Left lobe of liver (tissue), 2 donors: ENCODE results near the gene ABHD8. TPM values are rescaled to one million over a fixed set of nuclear protein-coding genes. Genes with fewer than 3 reads are reported as not detected.

ENCODE experiments used
- ATAC-seq: fragments of 200-7000 bp; cut with Tn5 transposase; one replicate; pipeline ENCODE4 v1.9.1; 2020; ENCODE audit warnings: mild to moderate bottlenecking, moderate library complexity
- DNase-seq: peaks from one replicate; pipeline ENCODE4 v3.0.0-alpha.2; 2020; ENCODE audit warnings: low spot score
- total RNA-seq: library from RNA; stranded (reverse); gene quantifications from one replicate; pipeline ENCODE4 v1.2.1, GENCODE V29; 2021
- donor health status: DM: no; HTN: no; CAD: no; lungs with moderate emphysema.
- donor health status: DM: no; HTN: yes; CAD: no.

The ABHD8 gene
- total RNA-seq, 1 donor from 2014 or later, result 18.4 TPM

DNA sequence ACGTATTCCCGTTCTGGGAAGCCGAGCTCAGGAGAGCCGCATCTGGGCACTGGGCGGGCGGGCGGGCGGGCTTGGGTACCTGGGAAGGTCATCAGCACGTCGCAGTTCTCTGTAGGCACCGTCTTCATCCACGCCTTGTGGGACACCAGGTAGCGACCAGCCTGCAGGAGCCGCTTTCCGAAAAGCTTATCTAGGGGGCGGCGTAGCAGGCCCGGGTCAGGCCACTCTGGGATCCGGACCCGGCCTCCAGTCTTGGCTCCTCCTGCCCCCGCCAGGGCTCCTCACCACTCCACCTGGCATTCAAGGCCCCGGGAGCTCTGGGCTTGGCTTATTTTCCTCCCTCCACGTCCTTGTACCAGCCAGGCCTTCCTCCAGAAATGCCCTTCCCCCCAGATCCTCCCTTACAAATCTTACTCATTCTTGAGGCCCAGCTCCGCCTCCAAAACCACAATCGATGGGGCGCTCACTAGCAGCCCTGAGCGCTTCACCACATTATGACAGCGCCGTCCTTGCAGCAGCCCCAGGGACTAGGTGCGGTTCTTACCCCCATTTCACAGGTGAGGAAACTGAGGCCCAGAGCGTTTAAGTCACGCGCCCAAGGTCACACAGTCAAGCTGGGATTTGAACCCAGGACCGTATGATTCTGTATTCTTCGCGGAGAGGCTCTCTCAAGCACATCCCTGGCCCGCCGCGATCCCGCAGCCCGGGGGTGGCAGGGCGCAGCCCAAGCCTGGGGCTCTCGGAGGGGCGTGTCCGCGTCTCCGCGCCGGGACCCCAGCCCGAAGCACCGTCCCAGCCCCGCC lies 30.6 kb upstream of the ABHD8 start:
- DNase-seq (no peak), ATAC-seq (no peak)

- no peak for ATAC-seq
- DNase-seq, result no peak
These were observed 29.7 kb upstream of the ABHD8 start for GRCh38 chr19:17332677-17333581.

GRCh38 chr19:17332360-17332676 lies 29.1 kb upstream of the ABHD8 start:
- ATAC-seq (no peak), DNase-seq (no peak)

GRCh38 chr19:17331045-17331558 lies 27.9 kb upstream of the ABHD8 start:
- DNase-seq (no peak), ATAC-seq (no peak)

- ATAC-seq (no peak), DNase-seq (no peak)
These were observed 27.2 kb upstream of the ABHD8 start for GRCh38 chr19:17330262-17331044.

GRCh38 chr19:17329366-17330261 lies 26.4 kb upstream of the ABHD8 start:
- ATAC-seq (no peak), DNase-seq (no peak)

- DNase-seq, result no peak
- ATAC-seq, result no peak
These were observed 25.5 kb upstream of the ABHD8 start for GRCh38 chr19:17328517-17329365.

DNA sequence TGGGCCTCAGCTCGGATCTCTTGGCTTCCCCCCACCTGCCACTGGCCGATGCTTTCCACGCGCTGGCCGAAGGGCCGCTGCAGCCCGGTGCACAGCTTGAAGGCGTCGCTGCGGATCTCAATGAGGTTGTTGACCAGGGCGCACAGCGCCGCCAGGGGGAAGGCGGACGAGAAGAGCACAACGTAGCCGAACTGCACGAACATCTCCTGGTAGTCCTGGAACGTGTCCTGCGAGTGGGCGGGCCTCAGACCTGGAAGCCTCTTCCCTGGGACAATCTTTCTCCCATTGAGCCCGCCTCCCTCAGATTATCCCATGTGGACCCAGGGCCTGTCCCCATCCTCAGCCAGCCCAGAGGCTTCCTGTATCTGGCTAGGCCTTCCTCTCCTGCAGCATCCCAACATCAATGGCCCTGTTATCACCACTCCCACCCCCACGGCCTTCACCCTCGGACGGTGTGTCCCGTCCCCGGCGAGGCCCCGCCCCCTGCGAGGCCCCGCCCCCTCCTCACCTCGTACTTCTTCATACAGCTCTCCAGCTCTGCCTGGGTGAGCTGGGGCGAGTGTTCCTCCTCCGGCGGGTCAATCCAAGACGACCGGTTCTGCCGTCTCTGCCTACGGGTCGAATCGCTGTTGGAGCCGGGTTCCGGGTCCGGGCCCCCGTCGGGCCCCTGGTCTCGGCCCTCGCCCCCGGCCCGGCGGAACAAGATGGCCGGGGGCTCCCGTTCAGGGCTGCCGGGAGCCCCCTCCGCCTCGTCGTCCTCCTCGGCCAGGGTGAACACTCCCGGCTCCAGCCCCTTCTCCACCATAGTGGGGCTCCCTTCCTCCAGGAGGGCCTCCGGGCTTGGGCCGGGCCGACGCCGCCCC lies 24.7 kb upstream of the ABHD8 start:
- ATAC-seq (peak; percentile 68), DNase-seq (no peak)

GRCh38 chr19:17327068-17327653 lies 23.9 kb upstream of the ABHD8 start:
- ATAC-seq, result no peak

DNA sequence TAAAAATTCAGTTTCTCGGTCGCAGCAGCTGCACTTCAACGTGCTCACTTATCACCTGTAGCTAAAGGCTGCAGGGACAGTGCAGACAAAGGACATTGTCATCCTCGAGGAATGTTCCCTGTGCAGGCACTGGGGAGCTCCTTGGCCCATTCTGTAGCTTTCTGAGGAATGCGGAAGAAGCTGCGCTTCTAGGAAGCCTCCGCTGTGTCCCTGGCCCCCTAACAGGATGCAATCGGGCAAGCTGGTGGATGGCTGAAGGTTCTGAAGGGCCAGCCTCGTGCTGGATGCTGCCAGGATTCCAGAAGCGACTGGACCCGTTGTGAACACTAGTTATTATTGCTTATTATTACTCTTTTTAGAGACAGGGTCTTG lies 23.4 kb upstream of the ABHD8 start:
- no peak for ATAC-seq

More at GRCh38 chr19:17327068-17327653, 23.9 kb upstream of the ABHD8 start:
- DNase-seq, result no peak

DNA sequence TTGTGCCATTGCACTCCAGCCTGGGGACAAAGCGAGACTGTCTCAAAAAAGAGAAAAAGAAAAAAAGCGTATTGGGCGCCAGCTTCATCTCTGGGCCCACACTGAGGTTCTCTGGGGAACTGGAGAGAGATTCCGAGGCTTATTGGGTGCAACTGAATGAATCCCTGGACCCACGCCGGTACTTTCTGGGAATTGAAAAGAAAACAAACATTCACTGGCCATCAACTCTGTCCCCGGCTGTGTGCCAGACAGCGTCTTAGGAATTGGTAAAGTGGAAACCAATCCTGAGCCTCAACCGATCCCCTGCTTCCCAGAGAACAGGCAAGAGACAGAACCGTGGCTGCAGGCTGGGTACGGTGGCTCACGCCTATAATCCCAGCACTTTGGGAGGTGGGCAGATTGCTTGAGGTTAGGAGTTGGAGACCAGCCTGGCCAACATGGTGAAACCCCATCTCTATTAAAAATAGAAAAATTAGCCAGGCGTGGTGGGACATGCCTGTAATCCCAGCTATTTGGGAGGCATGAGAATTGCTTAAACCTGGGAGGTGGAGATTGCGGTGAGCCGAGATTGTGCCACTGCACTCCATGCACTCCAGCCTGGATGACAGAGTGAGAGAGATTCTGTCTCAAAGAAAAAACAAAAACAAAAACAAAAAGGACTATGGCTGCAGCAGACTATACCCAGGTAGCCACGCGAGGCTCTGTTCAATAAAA lies 22.8 kb upstream of the ABHD8 start:
- DNase-seq (peak; percentile 76), ATAC-seq (peak; percentile 66)

More for the DNA sequence above, 23.4 kb upstream of the ABHD8 start:
- DNase-seq, result no peak

- no peak for ATAC-seq
- DNase-seq, result no peak
These were observed 21.9 kb upstream of the ABHD8 start for GRCh38 chr19:17325133-17325532.

GRCh38 chr19:17324357-17325114 lies 21.3 kb upstream of the ABHD8 start:
- no peak for ATAC-seq
- no peak for DNase-seq

DNA sequence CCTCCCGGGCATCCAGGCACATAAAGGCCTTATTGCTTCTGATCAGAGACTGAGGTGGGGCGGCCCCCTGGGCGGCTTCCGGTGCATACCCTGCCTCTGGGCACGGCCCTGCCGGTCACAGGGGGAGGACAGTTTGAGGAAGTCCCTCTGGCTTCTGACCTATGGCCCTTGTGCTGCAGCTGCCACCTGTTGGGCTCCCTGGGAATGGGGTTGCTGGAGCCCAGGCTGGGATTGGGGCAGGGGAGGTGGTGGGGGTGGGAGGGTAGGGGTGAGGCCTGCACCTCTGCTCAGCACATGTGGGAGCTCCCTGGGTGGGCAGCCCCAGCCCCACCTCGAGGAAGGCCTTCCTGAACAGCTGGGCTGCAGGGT lies 20.7 kb upstream of the ABHD8 start:
- ATAC-seq (no peak), DNase-seq (no peak)

DNA sequence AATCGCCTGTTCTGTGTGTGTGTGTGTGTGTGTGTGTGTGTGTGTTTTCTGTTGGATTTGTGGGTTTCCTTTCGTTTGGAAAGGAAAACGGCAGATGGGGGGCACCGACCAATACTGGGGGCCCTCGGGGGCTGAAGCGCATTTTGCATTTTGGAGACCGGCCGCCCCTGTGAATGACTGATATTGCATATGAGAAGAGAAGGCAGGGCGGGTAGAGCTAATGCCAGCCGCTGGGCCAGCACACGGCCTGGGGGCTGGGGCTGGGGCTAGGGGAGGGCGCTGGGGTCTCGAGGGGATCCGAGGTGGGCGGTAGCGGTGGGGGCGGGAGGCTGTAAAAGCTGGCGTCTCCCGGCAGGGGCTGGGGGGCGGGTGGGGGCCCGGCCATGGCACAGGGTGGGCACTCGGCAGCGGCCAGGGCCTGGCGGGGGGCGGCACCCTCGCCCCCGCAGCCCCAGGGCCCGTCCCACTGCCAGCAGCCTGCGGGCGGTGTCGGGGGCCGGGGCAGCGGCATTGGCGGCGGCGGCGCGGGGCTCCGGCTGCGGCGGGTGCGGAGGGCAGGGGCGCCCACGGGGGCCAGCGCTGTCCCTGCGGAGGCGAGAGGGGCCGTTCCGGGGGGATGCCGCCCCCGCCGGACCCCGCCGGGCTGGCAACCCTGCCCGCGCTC lies 20.2 kb upstream of the ABHD8 start:
- ATAC-seq (no peak), DNase-seq (no peak)

DNA sequence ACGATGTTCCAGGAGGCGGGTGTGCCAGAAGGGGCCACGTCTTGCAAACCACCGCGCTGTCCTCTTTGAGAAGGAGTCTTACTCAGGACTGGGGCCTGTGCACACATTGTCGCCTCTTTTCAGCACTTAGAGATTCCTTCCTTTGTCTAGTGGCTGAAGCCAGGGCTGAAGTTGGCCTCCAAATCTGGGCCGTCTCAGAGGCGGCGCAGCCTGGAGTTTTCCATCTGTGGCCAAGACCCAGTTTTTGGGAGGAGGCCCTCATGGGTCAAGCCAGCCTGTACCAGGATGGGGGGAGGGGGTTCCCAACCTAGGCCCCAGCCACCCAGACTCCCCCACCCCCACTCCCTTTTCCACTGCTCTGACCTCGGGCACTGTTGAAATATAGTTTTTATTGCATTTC lies 19.6 kb upstream of the ABHD8 start:
- ATAC-seq (no peak), DNase-seq (no peak)
